GM18519 (cell line): ENCODE measurements around the gene ANO4.

ENCODE experiments used
- ATAC-seq: cut with Tn5 transposase; IDR thresholded peaks from one replicate; pipeline ENCODE4 v1.9.1; 2021; ENCODE audit warnings: mild to moderate bottlenecking, moderate library complexity; ENCODE audit not compliant: unreplicated experiment, low FRiP score

The ANO4 gene

DNA sequence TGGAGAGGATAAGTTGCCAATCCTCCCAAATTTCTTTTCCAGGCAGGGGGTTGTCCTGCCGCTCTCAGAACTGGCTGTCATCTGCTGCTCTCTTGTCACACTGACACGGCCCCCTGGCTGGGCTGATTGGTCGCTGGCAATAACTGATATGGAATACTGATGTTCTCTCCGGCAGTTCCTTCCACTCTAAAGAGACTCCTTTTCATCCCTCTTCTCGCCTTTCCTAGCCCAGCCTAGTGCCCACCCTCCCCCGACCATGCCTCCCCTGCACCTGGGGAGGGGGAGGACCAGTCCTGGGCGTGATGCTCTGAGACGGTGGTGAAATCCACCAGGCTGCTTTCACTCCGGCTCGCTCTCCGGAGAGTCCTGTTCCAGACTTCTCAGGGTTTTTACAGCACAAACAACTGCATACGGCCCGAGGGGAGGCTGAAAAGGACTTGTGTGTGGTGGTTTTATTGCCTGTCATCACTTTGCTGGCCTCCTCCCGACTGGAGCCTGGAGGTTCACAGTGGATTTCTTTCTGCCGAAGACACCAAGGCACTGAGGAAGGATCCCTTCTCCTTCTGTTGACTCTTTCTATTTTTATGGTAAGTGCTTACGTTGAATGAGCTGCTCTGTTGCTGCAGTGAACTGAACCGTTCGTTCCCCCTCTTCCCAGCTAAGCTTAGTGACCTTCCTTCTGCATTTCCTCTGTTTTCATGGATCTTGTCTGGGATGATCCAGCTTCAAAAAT, at the start of gene ANO4:
ANO4 (plus strand) TSS at position 336 of the 733 bp plus-strand sequence. CDS start 107,010 bp downstream, outside the sequence.
- ATAC-seq: no peak

DNA sequence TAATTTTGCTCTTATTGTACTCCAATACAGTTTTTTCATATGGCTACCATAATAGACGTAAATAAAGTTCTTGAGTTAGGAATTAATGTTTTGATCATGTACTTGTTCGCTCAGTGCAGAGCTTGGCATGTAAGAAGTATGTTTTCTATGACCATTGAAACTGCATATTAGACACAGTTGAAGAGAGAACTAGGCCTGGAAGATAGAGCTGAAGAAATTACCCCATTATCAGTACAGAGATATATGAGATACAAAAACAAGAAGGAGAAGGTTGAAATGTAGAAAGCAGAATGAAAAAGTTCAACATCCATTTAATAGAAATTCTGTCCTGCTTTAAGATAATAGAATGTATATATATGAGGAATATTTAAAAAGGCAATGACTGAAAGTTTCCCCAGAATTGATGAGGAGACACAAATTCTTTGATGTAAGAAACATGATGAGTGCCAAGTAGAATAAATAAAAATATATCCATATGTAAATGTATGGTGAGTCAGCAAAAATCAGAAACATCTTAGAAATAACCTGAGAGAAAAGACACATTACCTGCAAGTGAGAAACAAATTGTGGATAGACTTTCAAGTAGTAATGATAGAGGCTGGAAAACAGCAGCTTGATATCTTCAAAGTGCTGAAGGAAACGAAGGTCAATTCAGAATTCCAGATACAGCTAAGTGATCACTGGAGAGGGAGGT, 49.1 kb upstream of the ANO4 start:
- ATAC-seq: no peak

DNA sequence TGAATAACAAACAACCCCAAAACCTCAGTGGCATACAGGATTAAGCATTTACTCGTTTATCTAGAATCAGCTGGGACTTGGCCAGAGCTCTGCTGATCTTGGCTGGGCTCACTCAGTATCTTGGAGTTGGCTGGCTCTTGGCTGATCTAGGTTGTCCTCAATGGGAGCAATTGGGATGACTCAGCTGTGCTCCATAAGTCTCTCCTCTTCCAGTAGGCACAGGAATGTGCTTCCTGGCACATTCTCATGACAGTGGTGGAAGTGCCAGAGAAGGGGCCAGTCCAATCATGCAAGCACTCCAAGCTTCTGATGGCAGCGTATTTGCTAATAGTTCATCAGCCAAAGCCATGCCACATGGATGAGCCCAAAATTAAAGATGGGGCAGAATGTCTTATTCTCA, 41.7 kb upstream of the ANO4 start:
- ATAC-seq: no peak

- no peak for ATAC-seq
Measured at GRCh38 chr12:100753837-100754236, 40.7 kb upstream of the ANO4 start.

DNA sequence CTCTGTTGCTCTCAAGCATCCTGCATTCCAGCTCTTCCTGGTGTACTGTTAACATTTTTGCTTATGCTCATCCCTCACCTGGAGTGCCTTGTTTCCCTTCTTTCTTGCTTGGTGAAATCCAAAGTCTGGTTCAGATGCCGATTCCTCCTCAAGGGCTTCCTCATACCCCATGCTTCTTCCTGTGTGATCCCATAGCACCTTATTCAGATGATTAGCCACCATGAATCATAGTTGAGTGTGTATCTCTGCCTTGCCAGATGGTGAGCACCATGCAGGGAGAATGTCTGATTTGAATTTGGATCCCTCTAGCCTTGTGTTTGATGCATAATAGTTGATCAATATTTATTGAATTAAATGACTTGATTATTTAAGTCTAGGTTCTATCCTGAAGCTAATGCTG, 39.4 kb upstream of the ANO4 start:
- ATAC-seq: no peak

- ATAC-seq: no peak
Measured at GRCh38 chr12:100758083-100758482, 36.5 kb upstream of the ANO4 start.

- no peak for ATAC-seq
Measured at GRCh38 chr12:100767371-100767770, 27.2 kb upstream of the ANO4 start.

DNA sequence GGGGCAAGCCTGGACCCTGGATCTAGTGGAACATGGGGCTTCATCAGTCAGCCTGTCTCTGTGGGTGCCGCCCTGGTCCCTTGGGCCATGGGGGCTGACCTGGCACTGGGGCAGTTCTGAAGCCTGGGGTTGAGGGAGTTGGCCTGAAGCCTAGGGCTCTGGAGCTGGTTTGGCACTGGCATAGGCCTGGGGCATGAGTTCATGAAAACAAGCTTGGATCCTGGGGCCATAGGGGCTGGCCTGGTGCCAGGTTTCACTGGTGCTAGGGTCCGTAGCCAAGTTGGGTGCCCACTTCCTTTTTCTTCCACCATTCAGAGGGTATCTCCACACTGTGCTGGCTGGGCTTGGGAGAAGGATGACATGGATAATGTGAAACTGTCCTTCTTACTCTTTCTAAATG, 26.6 kb upstream of the ANO4 start:
- no peak for ATAC-seq

- no peak for ATAC-seq
Measured at GRCh38 chr12:100778967-100779590, 15.5 kb upstream of the ANO4 start.

DNA sequence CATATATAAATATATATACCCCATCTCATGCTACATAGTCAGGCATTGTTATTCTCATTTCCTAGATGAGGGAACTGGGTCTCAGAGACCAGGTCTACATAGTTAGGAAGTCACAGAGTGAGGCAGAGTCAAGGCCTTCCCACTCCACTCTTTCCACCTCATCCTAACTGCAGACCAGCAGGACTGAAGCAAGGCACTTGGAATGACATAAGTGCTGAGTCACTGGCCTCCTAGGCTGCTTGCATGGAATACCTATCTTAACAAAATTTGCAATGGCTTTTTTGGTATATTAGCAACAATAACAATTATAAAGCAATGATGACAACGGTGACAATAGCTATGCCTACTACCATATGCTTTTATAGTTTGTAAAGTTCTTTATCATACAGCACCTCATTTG, 5.4 kb upstream of the ANO4 start:
- no peak for ATAC-seq

- ATAC-seq: no peak
Measured at GRCh38 chr12:100789975-100790374, 4.6 kb upstream of the ANO4 start.

GRCh38 chr12:100790552-100790951, 4.0 kb upstream of the ANO4 start:
- ATAC-seq: no peak

- ATAC-seq: no peak
Measured at GRCh38 chr12:100793182-100793581, 1.4 kb upstream of the ANO4 start.

- ATAC-seq: no peak
Measured at GRCh38 chr12:100795174-100795799, 711 bp downstream of the ANO4 start.

DNA sequence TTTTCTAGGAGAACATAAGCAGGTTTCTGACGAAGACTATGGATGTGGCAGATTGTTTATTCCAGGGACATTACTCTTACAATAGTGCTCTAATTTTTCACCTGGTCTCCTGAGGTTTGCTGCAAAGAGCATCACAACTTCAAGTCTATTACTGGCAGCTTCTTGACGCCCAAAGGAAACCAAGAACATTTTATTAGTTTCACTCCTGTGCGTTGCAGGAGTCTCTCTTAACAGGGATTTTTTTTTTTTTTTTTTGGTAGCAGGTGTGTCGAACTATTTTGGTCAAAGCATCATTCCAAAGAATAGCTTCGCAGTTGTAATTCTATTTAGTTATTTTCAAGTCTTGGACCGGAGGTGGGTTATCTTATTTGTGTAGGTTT, 1.2 kb downstream of the ANO4 start:
- no peak for ATAC-seq

GRCh38 chr12:100796621-100797020, 2.0 kb downstream of the ANO4 start:
- ATAC-seq: no peak

DNA sequence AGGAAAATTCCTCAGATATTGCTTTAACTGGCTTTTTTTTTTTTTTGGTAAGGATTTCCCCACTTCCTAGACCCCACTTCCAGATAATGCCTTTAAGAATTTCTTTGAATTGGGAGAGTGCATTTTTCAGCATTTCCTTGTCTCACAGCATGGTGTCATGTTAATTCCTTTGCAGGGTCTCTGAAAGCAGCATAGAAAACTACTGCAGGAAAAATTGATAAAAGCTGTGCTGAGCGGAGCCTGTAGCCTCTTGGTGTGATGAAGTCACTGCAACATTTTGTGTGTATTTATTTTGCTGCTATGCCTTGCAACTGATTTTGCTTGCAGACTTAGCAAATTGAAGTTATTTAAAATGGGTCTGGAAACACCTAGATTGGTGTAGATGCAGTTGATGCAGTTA, 2.7 kb downstream of the ANO4 start:
- no peak for ATAC-seq

DNA sequence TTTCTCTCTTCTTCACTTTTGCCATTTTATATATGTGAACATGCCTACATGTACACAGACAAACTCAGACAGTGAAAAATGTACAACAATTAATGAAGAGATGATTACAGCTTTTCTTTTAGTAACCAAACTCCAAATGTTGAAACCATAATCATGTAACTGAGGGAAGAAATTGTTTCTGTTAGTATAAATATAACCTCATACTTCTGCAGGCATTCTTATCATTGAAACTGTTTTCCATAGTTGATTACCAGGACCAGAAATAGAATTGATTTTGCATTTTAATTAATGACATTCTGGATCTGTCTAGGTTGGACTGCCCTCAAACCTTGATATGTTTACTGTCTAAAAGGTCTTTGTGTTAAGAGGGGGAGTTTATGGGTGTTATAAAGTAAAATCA, 3.2 kb downstream of the ANO4 start:
- no peak for ATAC-seq

- no peak for ATAC-seq
Measured at GRCh38 chr12:100798286-100799160, 3.9 kb downstream of the ANO4 start.

- ATAC-seq: no peak
Measured at GRCh38 chr12:100799770-100800169, 5.2 kb downstream of the ANO4 start.
